Progenitor cell of endocrine pancreas (in vitro differentiated cells): ENCODE measurements around the gene TRIM68. TPM values are rescaled to one million over a fixed set of nuclear protein-coding genes. Genes with fewer than 3 reads are reported as not detected.

Source experiments
- DNase-seq: peaks from one replicate; pipeline ENCODE4 v3.0.0; 2021; ENCODE audit warnings: low spot score; ENCODE audit not compliant: unreplicated experiment
- H3K27ac Mint-ChIP-seq: 2 replicates; pipeline ENCODE4 v1.8.0; 2021; ENCODE audit warnings: mild to moderate bottlenecking, moderate library complexity, mixed read lengths
- H3K27me3 Mint-ChIP-seq: 2 replicates; pipeline ENCODE4 v1.8.0; 2021; ENCODE audit warnings: mixed read lengths
- H3K36me3 Mint-ChIP-seq: 2 replicates; pipeline ENCODE4 v1.8.0; 2022; ENCODE audit warnings: mixed read lengths; ENCODE audit not compliant: insufficient read depth
- H3K4me1 Mint-ChIP-seq: 2 replicates; pipeline ENCODE4 v1.8.0; 2021; ENCODE audit warnings: low read depth, mixed read lengths
- H3K4me3 Mint-ChIP-seq: 2 replicates; pipeline ENCODE4 v1.8.0; 2021; ENCODE audit warnings: low read depth, mild to moderate bottlenecking, moderate library complexity, mixed read lengths
- H3K9me3 Mint-ChIP-seq: 2 replicates; pipeline ENCODE4 v1.8.0; 2021; ENCODE audit warnings: low read depth, mixed read lengths
- total RNA-seq: library from RNA; stranded (reverse); gene quantifications from 2 replicates; pipeline ENCODE4 v1.2.1, GENCODE V29; 2021
- TF ChIP-seq, protein P1 (sequence below): fragments of 200-600 bp; sonication (generic); IDR thresholded peaks from one replicate; pipeline ENCODE4 v1.5.0; 2021; ENCODE audit warnings: antibody characterized with exemption, mild to moderate bottlenecking; ENCODE audit not compliant: unreplicated experiment

TRIM68 gene
- total RNA-seq, 1 donor from 2014 or later, result 18.7 TPM

DNA sequence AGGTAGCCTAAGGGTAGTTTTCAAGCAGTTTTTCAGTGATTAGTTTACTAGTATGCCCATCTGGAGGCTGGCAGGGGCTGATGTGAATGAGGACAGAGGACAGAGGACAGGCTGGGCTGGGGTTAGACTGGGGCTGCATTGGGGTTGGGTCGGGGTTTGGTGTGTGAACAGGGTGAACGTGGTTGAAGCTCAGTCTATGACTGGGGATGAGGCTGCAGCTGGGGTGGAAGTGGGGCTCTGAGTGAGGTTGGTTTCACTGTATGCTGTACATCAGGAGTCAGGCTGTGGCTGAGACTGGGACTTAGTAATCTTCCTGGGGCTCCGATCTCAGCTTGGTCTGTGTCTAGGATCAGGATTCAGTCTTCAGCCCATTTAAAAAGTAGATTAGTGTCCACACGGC is 36.2 kb upstream of the TRIM68 start:
- no peak for DNase-seq
- Mint-ChIP-seq H3K36me3 (no peaks in the 10 kb centered on the region), H3K4me1 (peaks cover 2% of the 10 kb centered on the region), H3K27me3 (peaks cover 12% of the 10 kb centered on the region), H3K9me3 (no peaks in the 10 kb centered on the region), H3K27ac (no peak overlapping the region), H3K4me3 (no peak overlapping the region)
- TF ChIP-seq, protein P1, sequence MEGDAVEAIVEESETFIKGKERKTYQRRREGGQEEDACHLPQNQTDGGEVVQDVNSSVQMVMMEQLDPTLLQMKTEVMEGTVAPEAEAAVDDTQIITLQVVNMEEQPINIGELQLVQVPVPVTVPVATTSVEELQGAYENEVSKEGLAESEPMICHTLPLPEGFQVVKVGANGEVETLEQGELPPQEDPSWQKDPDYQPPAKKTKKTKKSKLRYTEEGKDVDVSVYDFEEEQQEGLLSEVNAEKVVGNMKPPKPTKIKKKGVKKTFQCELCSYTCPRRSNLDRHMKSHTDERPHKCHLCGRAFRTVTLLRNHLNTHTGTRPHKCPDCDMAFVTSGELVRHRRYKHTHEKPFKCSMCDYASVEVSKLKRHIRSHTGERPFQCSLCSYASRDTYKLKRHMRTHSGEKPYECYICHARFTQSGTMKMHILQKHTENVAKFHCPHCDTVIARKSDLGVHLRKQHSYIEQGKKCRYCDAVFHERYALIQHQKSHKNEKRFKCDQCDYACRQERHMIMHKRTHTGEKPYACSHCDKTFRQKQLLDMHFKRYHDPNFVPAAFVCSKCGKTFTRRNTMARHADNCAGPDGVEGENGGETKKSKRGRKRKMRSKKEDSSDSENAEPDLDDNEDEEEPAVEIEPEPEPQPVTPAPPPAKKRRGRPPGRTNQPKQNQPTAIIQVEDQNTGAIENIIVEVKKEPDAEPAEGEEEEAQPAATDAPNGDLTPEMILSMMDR, result no peak

GRCh38 chr11:4643682-4644081 is 35.7 kb upstream of the TRIM68 start, which contains the start of gene OR51E1:
Gene OR51E1 (plus strand): TSS chr11:4643982. CDS start chr11:4652527, 8,545 bp downstream.
- peak within 1 kb of the TSS; percentile 33 for H3K27ac Mint-ChIP-seq

GRCh38 chr11:4643076-4643475 is 35.0 kb upstream of the TRIM68 start:
- H3K36me3 Mint-ChIP-seq, result no peaks in the 10 kb centered on the region
- TF ChIP-seq, protein P1, result no peak
- peaks cover 11% of the 10 kb centered on the region for H3K27me3 Mint-ChIP-seq
- H3K4me3 Mint-ChIP-seq, result no peak overlapping the region
- no peaks in the 10 kb centered on the region for H3K9me3 Mint-ChIP-seq
- DNase-seq, result no peak
- H3K4me1 Mint-ChIP-seq, result peaks cover 2% of the 10 kb centered on the region
- H3K27ac Mint-ChIP-seq, result no peak overlapping the region

More at GRCh38 chr11:4643682-4644081, 35.7 kb upstream of the TRIM68 start, which contains the start of gene OR51E1:
- Mint-ChIP-seq H3K27me3 (peaks cover 11% of the 10 kb centered on the region), H3K36me3 (no peaks in the 10 kb centered on the region), H3K4me1 (peaks cover 2% of the 10 kb centered on the region), H3K9me3 (no peaks in the 10 kb centered on the region), H3K4me3 (no peak within 1 kb of the TSS)
- DNase-seq, result no peak
- TF ChIP-seq, protein P1, result no peak

DNA sequence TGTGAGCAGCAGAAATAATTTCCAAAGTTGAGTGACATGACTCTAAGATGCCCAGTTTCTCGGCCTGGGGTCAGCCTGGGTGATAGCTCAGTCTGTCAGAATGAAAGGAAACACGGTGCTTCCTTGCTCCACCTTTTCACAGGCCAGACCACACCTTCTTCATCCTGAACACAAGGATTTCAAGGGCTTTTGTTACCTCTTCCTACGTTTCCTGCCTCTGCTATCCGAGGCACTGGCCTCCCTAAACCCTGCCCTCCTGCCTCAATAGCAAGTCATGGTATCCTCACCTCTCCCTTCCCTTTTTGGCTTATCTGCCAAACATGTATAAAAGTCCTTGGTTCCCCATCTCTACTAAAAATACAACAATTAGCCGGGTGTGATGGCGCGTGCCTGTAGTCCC is 34.0 kb upstream of the TRIM68 start:
- Mint-ChIP-seq H3K4me3 (no peak overlapping the region), H3K27ac (no peak overlapping the region), H3K36me3 (no peaks in the 10 kb centered on the region)

GRCh38 chr11:4641501-4641900 is 33.5 kb upstream of the TRIM68 start:
- H3K27me3 Mint-ChIP-seq, result peaks cover 11% of the 10 kb centered on the region
- TF ChIP-seq, protein P1, result no peak
- H3K36me3 Mint-ChIP-seq, result no peaks in the 10 kb centered on the region
- no peak overlapping the region for H3K27ac Mint-ChIP-seq
- peaks cover 2% of the 10 kb centered on the region for H3K4me1 Mint-ChIP-seq
- no peaks in the 10 kb centered on the region for H3K9me3 Mint-ChIP-seq
- DNase-seq, result no peak
- no peak overlapping the region for H3K4me3 Mint-ChIP-seq

More for the DNA sequence above, 34.0 kb upstream of the TRIM68 start:
- Mint-ChIP-seq H3K4me1 (peaks cover 2% of the 10 kb centered on the region), H3K27me3 (peaks cover 11% of the 10 kb centered on the region), H3K9me3 (no peaks in the 10 kb centered on the region)
- DNase-seq, result no peak
- TF ChIP-seq, protein P1, result no peak
